NT2/D1 (cell line): ENCODE data around the gene VAV2.

ENCODE experiments used
- DNase-seq: peaks from one replicate; pipeline ENCODE4 v3.0.0-alpha.2; 2011; ENCODE audit warnings: low read depth, low spot score
- H3K27me3 ChIP-seq: 2 replicates; pipeline ENCODE4 v1.6.0; 2011; ENCODE audit warnings: mild to moderate bottlenecking; ENCODE audit not compliant: insufficient read length, insufficient read depth
- H3K36me3 ChIP-seq: 2 replicates; pipeline ENCODE4 v1.6.1; 2011; ENCODE audit warnings: mild to moderate bottlenecking, low read length, mixed read lengths; ENCODE audit not compliant: insufficient read depth, insufficient read length
- H3K4me1 ChIP-seq: 2 replicates; pipeline ENCODE4 v1.5.1; 2011; ENCODE audit not compliant: insufficient read depth, insufficient read length
- H3K4me3 ChIP-seq: 2 replicates; pipeline ENCODE4 v1.5.1; 2011; ENCODE audit warnings: low read depth; ENCODE audit not compliant: insufficient read length
- H3K9ac ChIP-seq: 2 replicates; pipeline ENCODE4 v1.6.0; 2011; ENCODE audit warnings: low read depth; ENCODE audit not compliant: insufficient read length
- H3K9me3 ChIP-seq: 2 replicates; pipeline ENCODE4 v1.5.1; 2011; ENCODE audit warnings: mild to moderate bottlenecking, low read length; ENCODE audit not compliant: insufficient read depth
- SUZ12 ChIP-seq: IDR thresholded peaks from 2 replicates; pipeline ENCODE4 v1.6.1; 2011; ENCODE audit not compliant: insufficient read length, insufficient read depth; ENCODE audit errors: extremely low read depth
- YY1 ChIP-seq: IDR thresholded peaks from 2 replicates; pipeline ENCODE4 v1.6.1; 2011; ENCODE audit not compliant: insufficient read length, insufficient read depth
- ZNF274 ChIP-seq: IDR thresholded peaks from 2 replicates; pipeline ENCODE4 v1.6.1; 2011; ENCODE audit warnings: mild to moderate bottlenecking, low read depth, low read length

VAV2 gene

GRCh38 chr9:133824106-133824801, 167.9 kb downstream of the VAV2 start:
- H3K9me3 ChIP-seq = no peaks in the 10 kb centered on the region
- TF ChIP-seq ZNF274 = no peak
- TF ChIP-seq SUZ12 = no peak
- no peak for TF ChIP-seq YY1
- H3K9ac ChIP-seq = peak overlapping the region; percentile 36

GRCh38 chr9:133823189-133824105, 168.7 kb downstream of the VAV2 start:
- H3K4me3 ChIP-seq = no peak overlapping the region
- TF ChIP-seq SUZ12 = no peak
- TF ChIP-seq YY1 = no peak
- TF ChIP-seq ZNF274 = no peak
- H3K36me3 ChIP-seq = peaks cover 11% of the 10 kb centered on the region
- no peak for DNase-seq
- H3K27me3 ChIP-seq = no peaks in the 10 kb centered on the region
- H3K9me3 ChIP-seq = no peaks in the 10 kb centered on the region
- H3K4me1 ChIP-seq = peaks cover 17% of the 10 kb centered on the region
- H3K9ac ChIP-seq = peak overlapping the region; percentile 36

More at GRCh38 chr9:133824106-133824801, 167.9 kb downstream of the VAV2 start:
- Histone ChIP-seq H3K27me3 (no peaks in the 10 kb centered on the region), H3K36me3 (peaks cover 17% of the 10 kb centered on the region), H3K4me1 (peaks cover 17% of the 10 kb centered on the region), H3K4me3 (no peak overlapping the region)
- DNase-seq = no peak

- H3K9me3 ChIP-seq = no peaks in the 10 kb centered on the region
- peaks cover 17% of the 10 kb centered on the region for H3K4me1 ChIP-seq
- H3K36me3 ChIP-seq = peaks cover 11% of the 10 kb centered on the region
- no peak for TF ChIP-seq YY1
- no peaks in the 10 kb centered on the region for H3K27me3 ChIP-seq
- DNase-seq = no peak
- H3K9ac ChIP-seq = no peak overlapping the region
- no peak overlapping the region for H3K4me3 ChIP-seq
Observed at GRCh38 chr9:133822430-133823065, 169.6 kb downstream of the VAV2 start.

GRCh38 chr9:133821601-133822429, 170.3 kb downstream of the VAV2 start:
- Histone ChIP-seq H3K9ac (no peak overlapping the region), H3K4me3 (no peak overlapping the region)
- no peak for DNase-seq

GRCh38 chr9:133819923-133820322, 172.2 kb downstream of the VAV2 start:
- Histone ChIP-seq H3K9me3 (no peaks in the 10 kb centered on the region), H3K27me3 (no peaks in the 10 kb centered on the region), H3K4me3 (no peak overlapping the region), H3K9ac (no peak overlapping the region), H3K36me3 (peaks cover 11% of the 10 kb centered on the region), H3K4me1 (peaks cover 5% of the 10 kb centered on the region)
- no peak for DNase-seq
- no peak for TF ChIP-seq SUZ12
- TF ChIP-seq YY1 = no peak
- no peak for TF ChIP-seq ZNF274

More at GRCh38 chr9:133821601-133822429, 170.3 kb downstream of the VAV2 start:
- Histone ChIP-seq H3K4me1 (peaks cover 16% of the 10 kb centered on the region), H3K9me3 (no peaks in the 10 kb centered on the region), H3K27me3 (no peaks in the 10 kb centered on the region), H3K36me3 (peaks cover 11% of the 10 kb centered on the region)
- TF ChIP-seq YY1 = no peak
- TF ChIP-seq SUZ12 = no peak
- no peak for TF ChIP-seq ZNF274

GRCh38 chr9:133818444-133818843, 173.7 kb downstream of the VAV2 start:
- Histone ChIP-seq H3K36me3 (peaks cover 14% of the 10 kb centered on the region), H3K27me3 (no peaks in the 10 kb centered on the region), H3K4me1 (no peaks in the 10 kb centered on the region), H3K4me3 (no peak overlapping the region), H3K9me3 (no peaks in the 10 kb centered on the region), H3K9ac (no peak overlapping the region)
- DNase-seq = no peak
- no peak for TF ChIP-seq YY1
- no peak for TF ChIP-seq ZNF274
- no peak for TF ChIP-seq SUZ12
